Heart left ventricle (tissue), 16 donors: ENCODE results near the gene C11orf54. TPM values are rescaled to one million over a fixed set of nuclear protein-coding genes. Genes with fewer than 3 reads are reported as not detected.

Experiments used
- ATAC-seq, 4 donors: fragments of 200-7000 bp; cut with Tn5 transposase; one replicate each; pipeline ENCODE4 v1.9.1; 2020 to 2022; ENCODE audit warnings: moderate library complexity in 4 of 4, mild to moderate bottlenecking in 3 of 4, moderate number of reproducible peaks in 1 of 4
- DNase-seq, 5 donors: peaks; one replicate each; pipeline ENCODE4 v3.0.0-alpha.2; 2020
- H3K27ac ChIP-seq, 12 donors: fragments of 200-600 bp; sonication (generic) in 4 of 12; one replicate each; pipeline versions ENCODE4 v1.5.0 to v1.8.0; 2016 to 2022; ENCODE audit warnings: mild to moderate bottlenecking in 2 of 12
- H3K27me3 ChIP-seq, 9 donors: fragments of 200-600 bp; sonication (generic) in 2 of 9; one replicate each; pipeline versions ENCODE4 v1.5.1 to v1.8.0; 2016 to 2022; ENCODE audit warnings: mild to moderate bottlenecking in 3 of 9
- H3K36me3 ChIP-seq, 9 donors: fragments of 200-600 bp; sonication (generic) in 2 of 9; one replicate each; pipeline versions ENCODE4 v1.5.0 to v1.8.0; 2018 to 2022; ENCODE audit warnings: mild to moderate bottlenecking in 2 of 9
- H3K4me1 ChIP-seq, 12 donors: fragments of 200-600 bp; sonication (generic) in 4 of 12; one replicate each; pipeline versions ENCODE4 v1.5.0 to v1.8.0; 2016 to 2022; ENCODE audit warnings: mild to moderate bottlenecking in 3 of 12
- H3K4me3 ChIP-seq, 12 donors: fragments of 200-600 bp; sonication (generic) in 4 of 12; one replicate each; pipeline versions ENCODE4 v1.5.0 to v1.8.0; 2017 to 2022; ENCODE audit warnings: mild to moderate bottlenecking in 9 of 12, moderate library complexity in 4 of 12
- H3K9me3 ChIP-seq, 12 donors: fragments of 200-600 bp; sonication (generic) in 4 of 12; one replicate each; pipeline versions ENCODE4 v1.5.0 to v1.8.0; 2016 to 2022; ENCODE audit warnings: mild to moderate bottlenecking in 1 of 12
- POLR2A ChIP-seq, 2 donors: fragments of 450-650 bp; IDR thresholded peaks; one replicate each; pipeline ENCODE4 v1.6.1; 2017; ENCODE audit warnings: antibody characterized with exemption in 2 of 2, mild to moderate bottlenecking in 2 of 2, moderate library complexity in 2 of 2
- WGBS, 4 donors: extraction: QIAGEN DNeasy Blood & Tissue Kit in 2 of 4; methylation state at CpG; one replicate each; pipeline versions ENCODE4 v1.1.5 to v1.1.7; 2013 to 2018; 5-methylcytosine and 5-hydroxymethylcytosine counted together
- intact Hi-C, 10 donors: fragments of 100-400 bp; cut with DNase I; formaldehyde crosslinking; loops; one replicate each; pipeline versions ENCODE4 v1.11.1 to v1.14.2; 2022
- polyA plus RNA-seq, 2 donors: library from polyadenylated mRNA; stranded (reverse); fragments of 200-250 nt; gene quantifications; one replicate each; pipeline ENCODE4 v1.2.3, GENCODE V29; 2013
- total RNA-seq, 9 donors: library from RNA; depleted of rRNA in 2 of 9; stranded (reverse); fragments of >200 nt in 2 of 9; fragmentation: NEBNext Ultra II Directional in 3 of 9; extraction: Animal tissue kit (Norgen Biotek cat#: 25700) in 3 of 9; gene quantifications; one replicate each; pipeline versions ENCODE4 v1.1.0 to v1.2.4, GENCODE V29; 2016 to 2023
- TF ChIP-seq, protein P1 (sequence below), 12 donors: fragments of 200-600 bp; sonication (generic) in 4 of 12; IDR thresholded peaks; one replicate each; pipeline versions ENCODE4 v1.5.0 to v1.8.0; 2018 to 2022; ENCODE audit warnings: antibody characterized with exemption in 12 of 12, mild to moderate bottlenecking in 5 of 12
- donor health status: ischemic (EF 13 %, LVEDD 7.1; RV severe dilation, severe dysfunction).
- donor health status: healthy with polysubstance abuse.
- donor health status: DM: no; HTN: yes; CAD: no.
- donor health status: DM: no; HTN: no; CAD: no.
- donor health status: ischemic (EF 25% LVEDD 6.9; RV normal size, moderate dysfunction).
- donor health status: ischemic (EF 25% LVEDD 5.7; RV mildly dilated, moderate dysfunction).
- donor health status: healthy.
- donor health status: DM: yes; HTN: yes; CAD: no.
- donor health status: ischemic (EF 35%, LVEDD 5.7; RV mildly dilated, moderate dysfunction).
- donor health status: nonischemic (EF 11% LVEDD 7.7; RV severe dilation, severe dysfunction).
- donor health status: DM: yes; HTN: yes; CAD: no.
- donor health status: PGD.
- donor health status: ischemic (EF 29% LVEDD 5.4; RV normal size, mild dysfunction).
- donor health status: nonischemic (EF 23%, LVEDD 6.1; RV moderate dilation, normal function).

Gene C11orf54
- total and polyA plus RNA-seq, 11 donors: 17.2 to 46.2 (median 26.0) TPM

DNA sequence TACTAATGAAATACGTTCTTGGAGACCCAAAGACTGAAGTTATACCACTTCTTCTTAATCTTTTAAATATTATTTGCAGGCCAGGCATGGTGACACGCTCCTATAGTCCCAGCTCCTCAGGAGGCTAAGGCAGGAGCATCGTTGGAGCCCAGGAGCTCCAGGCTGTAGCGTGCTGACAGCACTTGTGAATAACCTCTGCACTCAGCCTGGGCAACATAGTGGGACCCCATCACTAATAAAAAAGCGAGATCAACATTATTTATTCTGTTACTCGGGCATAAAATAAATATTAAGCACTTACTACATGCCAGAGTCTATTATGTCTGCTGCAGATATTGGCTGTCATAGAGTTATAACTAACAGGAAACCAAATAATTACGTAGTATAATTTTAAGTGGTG is 41.9 kb downstream of the C11orf54 start:
- WGBS, 4 donors: 54 to 61% (median 60%) methylated on average over 7 of the region's 7 CpGs
- no peaks in the 10 kb centered on the region for H3K27me3 ChIP-seq
- no peak for TF ChIP-seq POLR2A (IDR thresholded peaks at IDR 0.05)
- TF ChIP-seq, protein P1, sequence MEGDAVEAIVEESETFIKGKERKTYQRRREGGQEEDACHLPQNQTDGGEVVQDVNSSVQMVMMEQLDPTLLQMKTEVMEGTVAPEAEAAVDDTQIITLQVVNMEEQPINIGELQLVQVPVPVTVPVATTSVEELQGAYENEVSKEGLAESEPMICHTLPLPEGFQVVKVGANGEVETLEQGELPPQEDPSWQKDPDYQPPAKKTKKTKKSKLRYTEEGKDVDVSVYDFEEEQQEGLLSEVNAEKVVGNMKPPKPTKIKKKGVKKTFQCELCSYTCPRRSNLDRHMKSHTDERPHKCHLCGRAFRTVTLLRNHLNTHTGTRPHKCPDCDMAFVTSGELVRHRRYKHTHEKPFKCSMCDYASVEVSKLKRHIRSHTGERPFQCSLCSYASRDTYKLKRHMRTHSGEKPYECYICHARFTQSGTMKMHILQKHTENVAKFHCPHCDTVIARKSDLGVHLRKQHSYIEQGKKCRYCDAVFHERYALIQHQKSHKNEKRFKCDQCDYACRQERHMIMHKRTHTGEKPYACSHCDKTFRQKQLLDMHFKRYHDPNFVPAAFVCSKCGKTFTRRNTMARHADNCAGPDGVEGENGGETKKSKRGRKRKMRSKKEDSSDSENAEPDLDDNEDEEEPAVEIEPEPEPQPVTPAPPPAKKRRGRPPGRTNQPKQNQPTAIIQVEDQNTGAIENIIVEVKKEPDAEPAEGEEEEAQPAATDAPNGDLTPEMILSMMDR (IDR thresholded peaks at IDR 0.05): no peak
- H3K27ac ChIP-seq: peak overlapping the region in 10 of 12 donors; percentile 88 to 98 (median 95)
- peaks cover 0 to 36% (median 30%) of the 10 kb centered on the region in 12 donors for H3K4me1 ChIP-seq
- intact Hi-C loops: loop anchor here in 8 of 10 donors (5.0 kb wide), 1 partner anchor 41 kb away; the partner anchor contains the start of genes C11orf54 (in 8 of the 8) and TAF1D (in 8 of the 8)
- peak overlapping the region; percentile 75 to 98 (median 88) for H3K4me3 ChIP-seq
- DNase-seq (no peak), ATAC-seq (no peak)
- H3K36me3 ChIP-seq: peaks cover 0 to 18% (median 4%) of the 10 kb centered on the region in 9 donors
- H3K9me3 ChIP-seq: no peaks in the 10 kb centered on the region

DNA sequence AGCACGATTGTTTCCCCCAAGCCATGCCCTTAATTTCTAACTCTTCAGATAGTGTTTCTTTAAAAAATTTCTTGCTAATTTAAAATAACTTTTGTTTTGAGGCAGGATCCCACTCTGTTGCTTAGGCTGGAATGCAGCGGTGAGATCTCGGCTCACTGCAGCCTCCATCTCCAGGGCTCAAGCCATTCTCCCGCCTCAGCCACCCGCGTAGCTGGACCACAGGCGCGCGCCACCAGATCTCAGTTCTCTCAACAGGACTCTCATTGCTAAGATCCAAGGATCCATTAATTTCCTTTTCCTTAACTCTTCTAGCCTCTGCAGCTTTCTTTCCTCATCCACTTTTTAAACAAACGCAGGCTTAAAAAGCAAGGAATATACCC is 42.3 kb downstream of the C11orf54 start:
- Histone ChIP-seq H3K4me1 (peaks cover 0 to 36% (median 30%) of the 10 kb centered on the region in 12 donors), H3K27ac (peak overlapping the region; percentile 84 to 98 (median 95)), H3K4me3 (peak overlapping the region; percentile 75 to 98 (median 88)), H3K9me3 (no peaks in the 10 kb centered on the region), H3K36me3 (peaks cover 0 to 22% (median 8%) of the 10 kb centered on the region in 9 donors), H3K27me3 (no peaks in the 10 kb centered on the region)
- ATAC-seq (peak; percentile 43 to 62 (median 54)), DNase-seq (peak in 2 of 5 donors; percentile 38 to 70)
- intact Hi-C loops: loop anchor here in 9 of 10 donors (1.0 to 5.0 kb wide), 2 partner anchors 41 to 42 kb away; partner anchors contain the start of genes C11orf54 (in 9 of the 9) and TAF1D (in 9 of the 9)
- TF ChIP-seq, protein P1 (IDR thresholded peaks at IDR 0.05): no peak
- 0 to 1% (median 0%) methylated on average over 10 of the region's 10 CpGs for WGBS, 4 donors

DNA sequence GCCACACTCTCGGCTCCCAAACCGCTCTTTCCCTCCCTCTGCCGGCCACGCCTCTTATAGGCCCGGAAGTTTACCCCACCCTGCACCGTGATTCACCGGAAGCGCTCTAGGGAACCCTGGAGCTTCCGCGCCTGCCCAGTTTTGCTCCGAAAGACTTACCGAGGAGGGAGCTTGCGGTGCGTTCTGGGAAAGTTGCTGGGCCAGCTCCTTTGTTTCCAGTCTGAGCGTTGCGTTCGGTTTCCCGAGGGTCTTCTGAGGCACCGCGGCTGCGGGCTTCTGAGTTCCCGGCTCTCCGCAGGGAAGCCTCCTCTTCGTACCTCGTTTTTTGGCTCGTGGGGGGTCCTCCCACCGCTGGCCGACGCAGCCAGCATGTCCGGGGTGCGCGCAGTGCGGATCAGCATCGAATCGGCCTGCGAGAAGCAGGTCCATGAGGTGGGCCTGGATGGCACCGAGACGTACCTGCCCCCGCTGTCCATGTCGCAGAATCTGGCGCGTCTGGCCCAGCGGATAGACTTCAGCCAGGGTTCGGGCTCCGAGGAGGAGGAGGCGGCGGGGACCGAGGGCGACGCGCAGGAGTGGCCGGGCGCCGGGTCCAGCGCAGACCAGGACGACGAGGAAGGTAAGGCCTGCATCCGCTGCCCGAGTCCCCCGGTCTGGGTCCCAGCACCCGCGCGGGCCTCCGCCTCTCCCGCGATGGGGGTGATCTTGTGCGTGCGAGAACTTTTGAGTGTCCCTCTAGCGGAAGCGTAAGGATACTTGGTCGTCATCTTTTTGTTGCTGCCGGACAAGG is 42.9 kb downstream of the C11orf54 start, which contains the start of gene MED17:
TSS of gene MED17 (plus strand) at position 138 of the 790 bp plus-strand sequence. CDS start at position 370, 232 bp downstream.
- Histone ChIP-seq H3K4me1 (peaks cover 0 to 36% (median 30%) of the 10 kb centered on the region in 12 donors), H3K27me3 (no peaks in the 10 kb centered on the region), H3K9me3 (no peaks in the 10 kb centered on the region), H3K4me3 (peak within 1 kb of the TSS; percentile 75 to 98 (median 88)), H3K27ac (peak within 1 kb of the TSS; percentile 84 to 98 (median 95)), H3K36me3 (peaks cover 0 to 28% (median 14%) of the 10 kb centered on the region in 9 donors)
- intact Hi-C loops: loop anchor here in 9 of 10 donors (1.0 to 5.0 kb wide), 2 partner anchors 42 to 43 kb away; partner anchors contain the start of genes C11orf54 (in 9 of the 9) and TAF1D (in 9 of the 9)
- DNase-seq: peak; percentile 93 to 95 (median 95)
- TF ChIP-seq, protein P1 (IDR thresholded peaks at IDR 0.05): peak; percentile 18 to 71 (median 45)
- TF ChIP-seq POLR2A (IDR thresholded peaks at IDR 0.05): peak in 1 of 2 donors; percentile 83
- peak; percentile 99 to 100 (median 100) for ATAC-seq
- WGBS, 4 donors: 0 to 1% (median 1%) methylated on average over 56 to 72 of the region's 72 CpGs

DNA sequence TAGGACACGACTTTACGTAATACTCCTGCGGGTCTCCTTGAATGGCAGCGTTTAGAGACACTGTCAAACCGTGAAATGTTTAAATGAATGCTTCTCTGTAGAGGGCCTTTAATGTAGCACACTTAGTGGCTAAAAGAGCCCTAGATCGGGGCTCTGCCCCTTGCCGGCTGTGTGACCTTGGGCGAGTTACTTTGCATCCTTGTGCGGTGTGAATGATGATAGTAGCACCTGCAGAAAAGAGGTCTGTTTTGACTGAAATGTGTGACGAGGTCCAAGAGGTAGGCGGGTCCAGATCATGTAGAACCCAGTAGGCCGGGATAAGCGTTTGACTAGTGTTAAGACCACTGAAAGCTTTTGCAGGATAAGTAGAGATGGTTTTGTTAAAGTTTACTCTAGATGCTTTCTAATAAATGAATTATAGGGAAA is 43.5 kb downstream of the C11orf54 start:
- no peaks in the 10 kb centered on the region for H3K27me3 ChIP-seq
- H3K4me1 ChIP-seq: peaks cover 0 to 36% (median 30%) of the 10 kb centered on the region in 12 donors
- intact Hi-C loops: loop anchor here in 9 of 10 donors (1.0 to 5.0 kb wide), 2 partner anchors 43 to 44 kb away; partner anchors contain the start of genes C11orf54 (in 9 of the 9) and TAF1D (in 9 of the 9)
- peaks cover 0 to 34% (median 20%) of the 10 kb centered on the region in 9 donors for H3K36me3 ChIP-seq
- H3K9me3 ChIP-seq: no peaks in the 10 kb centered on the region
- peak overlapping the region; percentile 84 to 98 (median 95) for H3K27ac ChIP-seq
- H3K4me3 ChIP-seq: peak overlapping the region; percentile 75 to 98 (median 88)
- no peak for DNase-seq
- peak in 1 of 4 donors; percentile 2 for ATAC-seq
- 0 to 1% (median 0%) methylated on average over 12 to 13 of the region's 13 CpGs for WGBS, 4 donors
- no peak for TF ChIP-seq POLR2A (IDR thresholded peaks at IDR 0.05)
- TF ChIP-seq, protein P1 (IDR thresholded peaks at IDR 0.05): no peak
